Measurements from ENCODE around the gene ANO1. TPM values are rescaled to one million over a fixed set of nuclear protein-coding genes. Genes with fewer than 3 reads are reported as not detected.
"Not testable (repeated sequence)": the region's sequence is repeated elsewhere in the genome, so short reads cannot be mapped to it uniquely, and the experiment has no call there.

The ANO1 gene
- total RNA-seq, 1 donor from 2014 or later = 3.8 TPM

- no peak overlapping the region for H3K27ac Mint-ChIP-seq (ENCODE audit: unreplicated experiment)
- peaks cover 9% of the 10 kb centered on the region for H3K9me3 Mint-ChIP-seq (ENCODE audit: unreplicated experiment)
- no peak for TF ChIP-seq CTCF (IDR thresholded peaks at IDR 0.05; ENCODE audit: unreplicated experiment)
- peaks cover 9% of the 10 kb centered on the region for H3K4me1 Mint-ChIP-seq (ENCODE audit: unreplicated experiment)
- peaks cover 5% of the 10 kb centered on the region for H3K27me3 Mint-ChIP-seq (ENCODE audit: unreplicated experiment)
- no peak for DNase-seq (ENCODE audit: low spot score)
- H3K36me3 Mint-ChIP-seq (ENCODE audit: low read depth, unreplicated experiment) = peaks cover 11% of the 10 kb centered on the region
- H3K4me3 Mint-ChIP-seq (ENCODE audit: unreplicated experiment) = no peak overlapping the region
Measured at GRCh38 chr11:70034740-70035365, 43.3 kb upstream of the ANO1 start.

- peaks cover 11% of the 10 kb centered on the region for H3K36me3 Mint-ChIP-seq (ENCODE audit: low read depth, unreplicated experiment)
- H3K27ac Mint-ChIP-seq (ENCODE audit: unreplicated experiment); H3K4me1 Mint-ChIP-seq (ENCODE audit: unreplicated experiment); H3K9me3 Mint-ChIP-seq (ENCODE audit: unreplicated experiment); DNase-seq (ENCODE audit: low spot score); H3K4me3 Mint-ChIP-seq (ENCODE audit: unreplicated experiment); H3K27me3 Mint-ChIP-seq (ENCODE audit: unreplicated experiment): not testable (repeated sequence)
Measured at GRCh38 chr11:70035665-70036064, 42.5 kb upstream of the ANO1 start.

GRCh38 chr11:70036971-70037882 is 40.9 kb upstream of the ANO1 start:
- no peaks in the 10 kb centered on the region for H3K27me3 Mint-ChIP-seq (ENCODE audit: unreplicated experiment)
- H3K9me3 Mint-ChIP-seq (ENCODE audit: unreplicated experiment) = peaks cover 18% of the 10 kb centered on the region
- no peak overlapping the region for H3K27ac Mint-ChIP-seq (ENCODE audit: unreplicated experiment)
- DNase-seq (ENCODE audit: low spot score) = no peak
- peaks cover 16% of the 10 kb centered on the region for H3K36me3 Mint-ChIP-seq (ENCODE audit: low read depth, unreplicated experiment)
- TF ChIP-seq CTCF (IDR thresholded peaks at IDR 0.05; ENCODE audit: unreplicated experiment) = no peak
- H3K4me1 Mint-ChIP-seq (ENCODE audit: unreplicated experiment) = peaks cover 9% of the 10 kb centered on the region
- H3K4me3 Mint-ChIP-seq (ENCODE audit: unreplicated experiment) = no peak overlapping the region

GRCh38 chr11:70038034-70038834 is 39.9 kb upstream of the ANO1 start:
- H3K36me3 Mint-ChIP-seq (ENCODE audit: low read depth, unreplicated experiment) = peaks cover 18% of the 10 kb centered on the region
- no peaks in the 10 kb centered on the region for H3K27me3 Mint-ChIP-seq (ENCODE audit: unreplicated experiment)
- no peak for DNase-seq (ENCODE audit: low spot score)
- no peak for TF ChIP-seq CTCF (IDR thresholded peaks at IDR 0.05; ENCODE audit: unreplicated experiment)
- H3K4me1 Mint-ChIP-seq (ENCODE audit: unreplicated experiment) = peaks cover 9% of the 10 kb centered on the region
- H3K4me3 Mint-ChIP-seq (ENCODE audit: unreplicated experiment) = peak overlapping the region; percentile 2
- peaks cover 19% of the 10 kb centered on the region for H3K9me3 Mint-ChIP-seq (ENCODE audit: unreplicated experiment)
- no peak overlapping the region for H3K27ac Mint-ChIP-seq (ENCODE audit: unreplicated experiment)

- DNase-seq (ENCODE audit: low spot score) = no peak
- H3K9me3 Mint-ChIP-seq (ENCODE audit: unreplicated experiment) = peaks cover 19% of the 10 kb centered on the region
- H3K27me3 Mint-ChIP-seq (ENCODE audit: unreplicated experiment) = no peaks in the 10 kb centered on the region
- H3K4me3 Mint-ChIP-seq (ENCODE audit: unreplicated experiment) = no peak overlapping the region
- TF ChIP-seq CTCF (IDR thresholded peaks at IDR 0.05; ENCODE audit: unreplicated experiment) = no peak
- H3K36me3 Mint-ChIP-seq (ENCODE audit: low read depth, unreplicated experiment) = peaks cover 18% of the 10 kb centered on the region
- no peak overlapping the region for H3K27ac Mint-ChIP-seq (ENCODE audit: unreplicated experiment)
- no peaks in the 10 kb centered on the region for H3K4me1 Mint-ChIP-seq (ENCODE audit: unreplicated experiment)
Measured at GRCh38 chr11:70040452-70040851, 37.7 kb upstream of the ANO1 start.

Data from endothelial cell (in vitro differentiated cells).